ENCODE measurements around the gene SYNGAP1.
A peak's percentile ranks its signal among the peaks of the same experiment; 100 is the strongest.

SYNGAP1 gene

GRCh38 chr6:33413241-33414120 is 6.4 kb upstream of the SYNGAP1 start:
- no peak for TF ChIP-seq CTCF (IDR thresholded peaks at IDR 0.05)

GRCh38 chr6:33414592-33415271 is 5.1 kb upstream of the SYNGAP1 start:
- peaks cover 25% of the 10 kb centered on the region for H3K4me1 ChIP-seq
- H3K36me3 ChIP-seq (ENCODE audit: control insufficient read depth, insufficient read depth, low read length), result no peaks in the 10 kb centered on the region
- TF ChIP-seq CTCF (IDR thresholded peaks at IDR 0.05), result no peak
- H3K9me3 ChIP-seq (ENCODE audit: control insufficient read depth, low read length), result no peaks in the 10 kb centered on the region
- no peak overlapping the region for H2AFZ ChIP-seq
- H3K4me2 ChIP-seq (ENCODE audit: low read length), result no peak overlapping the region
- H3K27me3 ChIP-seq (ENCODE audit: control insufficient read depth, insufficient read depth, low read length), result no peaks in the 10 kb centered on the region
- H3K4me3 ChIP-seq (ENCODE audit: low read depth, low read length), result no peak overlapping the region
- no peak overlapping the region for H3K27ac ChIP-seq
- H3K79me2 ChIP-seq, result peaks cover 20% of the 10 kb centered on the region
- H3K9ac ChIP-seq, result no peak overlapping the region

More at GRCh38 chr6:33413241-33414120, 6.4 kb upstream of the SYNGAP1 start:
- Histone ChIP-seq H2AFZ (no peak overlapping the region), H3K27ac (no peak overlapping the region), H3K4me2 (ENCODE audit: low read length) (no peak overlapping the region), H3K36me3 (ENCODE audit: control insufficient read depth, insufficient read depth, low read length) (no peaks in the 10 kb centered on the region), H3K27me3 (ENCODE audit: control insufficient read depth, insufficient read depth, low read length) (no peaks in the 10 kb centered on the region), H3K4me3 (ENCODE audit: low read depth, low read length) (no peak overlapping the region), H3K79me2 (peaks cover 11% of the 10 kb centered on the region), H3K9ac (no peak overlapping the region), H3K4me1 (peaks cover 13% of the 10 kb centered on the region), H3K9me3 (ENCODE audit: control insufficient read depth, low read length) (no peaks in the 10 kb centered on the region)

- TF ChIP-seq CTCF (IDR thresholded peaks at IDR 0.05), result no peak
- peaks cover 20% of the 10 kb centered on the region for H3K79me2 ChIP-seq
- peaks cover 28% of the 10 kb centered on the region for H3K4me1 ChIP-seq
- H3K4me2 ChIP-seq (ENCODE audit: low read length), result no peak overlapping the region
- H3K4me3 ChIP-seq (ENCODE audit: low read depth, low read length), result no peak overlapping the region
- no peak overlapping the region for H2AFZ ChIP-seq
- H3K27me3 ChIP-seq (ENCODE audit: control insufficient read depth, insufficient read depth, low read length), result no peaks in the 10 kb centered on the region
- no peaks in the 10 kb centered on the region for H3K9me3 ChIP-seq (ENCODE audit: control insufficient read depth, low read length)
- H3K36me3 ChIP-seq (ENCODE audit: control insufficient read depth, insufficient read depth, low read length), result no peaks in the 10 kb centered on the region
- H3K9ac ChIP-seq, result no peak overlapping the region
- no peak overlapping the region for H3K27ac ChIP-seq
Measured at GRCh38 chr6:33415831-33416230, 4.0 kb upstream of the SYNGAP1 start.

- Histone ChIP-seq H3K36me3 (ENCODE audit: control insufficient read depth, insufficient read depth, low read length) (no peaks in the 10 kb centered on the region), H3K27ac (peak overlapping the region; percentile 91), H3K4me1 (peaks cover 28% of the 10 kb centered on the region), H2AFZ (no peak overlapping the region), H3K4me2 (ENCODE audit: low read length) (peak overlapping the region; percentile 69), H3K27me3 (ENCODE audit: control insufficient read depth, insufficient read depth, low read length) (no peaks in the 10 kb centered on the region), H3K79me2 (peaks cover 14% of the 10 kb centered on the region), H3K9ac (no peak overlapping the region), H3K4me3 (ENCODE audit: low read depth, low read length) (peak overlapping the region; percentile 81), H3K9me3 (ENCODE audit: control insufficient read depth, low read length) (no peaks in the 10 kb centered on the region)
- no peak for TF ChIP-seq CTCF (IDR thresholded peaks at IDR 0.05)
Measured at GRCh38 chr6:33416386-33417127, 3.3 kb upstream of the SYNGAP1 start.
